ENCODE measurements around the gene SYNPO. TPM values are rescaled to one million over a fixed set of nuclear protein-coding genes. Genes with fewer than 3 reads are reported as not detected.

SYNPO gene
- total and polyA plus RNA-seq, 7 donors: 136 to 855 (median 628) TPM

DNA sequence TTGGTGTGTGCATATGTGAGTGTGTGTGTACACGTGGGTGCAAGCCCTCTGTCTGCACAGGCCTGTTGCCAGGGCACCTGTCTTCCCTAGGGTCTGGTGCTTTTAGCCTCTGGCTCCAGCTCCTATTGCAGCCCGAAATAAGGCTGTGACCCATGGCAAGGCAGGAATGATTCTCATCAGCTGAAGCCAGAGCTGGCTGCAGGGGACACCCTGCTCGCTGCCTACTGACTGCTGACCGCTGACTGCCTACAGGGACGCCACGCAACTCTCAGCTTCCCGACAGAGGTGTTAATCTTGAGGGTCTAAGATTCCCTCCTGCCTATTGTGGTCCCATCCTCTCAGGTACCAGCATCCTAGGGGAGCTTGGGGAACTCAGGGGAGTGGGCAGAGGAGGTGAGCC is 20.6 kb downstream of the SYNPO start, which contains the start of gene MYOZ3:
Gene MYOZ3 (plus strand): TSS at position 166 of the 400 bp plus-strand sequence. CDS start 1,691 bp downstream, outside the sequence.
- Histone ChIP-seq H3K27ac (peak within 1 kb of the TSS; percentile 95), H3K36me3 (ENCODE audit: insufficient read depth in 1 of 2, low read depth in 1 of 2) (no peaks in the 10 kb centered on the region), H3K27me3 (ENCODE audit: insufficient read depth in 3 of 3, low read length in 2 of 3) (no peaks in the 10 kb centered on the region), H3K4me1 (peaks cover 62% of the 10 kb centered on the region), H3K4me3 (peak within 1 kb of the TSS; percentile 59), H3K9me3 (no peaks in the 10 kb centered on the region)
- ATAC-seq (peak; percentile 72 to 75 (median 74)), DNase-seq (peak; percentile 63 to 92)
- TF ChIP-seq, protein P1, sequence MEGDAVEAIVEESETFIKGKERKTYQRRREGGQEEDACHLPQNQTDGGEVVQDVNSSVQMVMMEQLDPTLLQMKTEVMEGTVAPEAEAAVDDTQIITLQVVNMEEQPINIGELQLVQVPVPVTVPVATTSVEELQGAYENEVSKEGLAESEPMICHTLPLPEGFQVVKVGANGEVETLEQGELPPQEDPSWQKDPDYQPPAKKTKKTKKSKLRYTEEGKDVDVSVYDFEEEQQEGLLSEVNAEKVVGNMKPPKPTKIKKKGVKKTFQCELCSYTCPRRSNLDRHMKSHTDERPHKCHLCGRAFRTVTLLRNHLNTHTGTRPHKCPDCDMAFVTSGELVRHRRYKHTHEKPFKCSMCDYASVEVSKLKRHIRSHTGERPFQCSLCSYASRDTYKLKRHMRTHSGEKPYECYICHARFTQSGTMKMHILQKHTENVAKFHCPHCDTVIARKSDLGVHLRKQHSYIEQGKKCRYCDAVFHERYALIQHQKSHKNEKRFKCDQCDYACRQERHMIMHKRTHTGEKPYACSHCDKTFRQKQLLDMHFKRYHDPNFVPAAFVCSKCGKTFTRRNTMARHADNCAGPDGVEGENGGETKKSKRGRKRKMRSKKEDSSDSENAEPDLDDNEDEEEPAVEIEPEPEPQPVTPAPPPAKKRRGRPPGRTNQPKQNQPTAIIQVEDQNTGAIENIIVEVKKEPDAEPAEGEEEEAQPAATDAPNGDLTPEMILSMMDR (IDR thresholded peaks at IDR 0.05): no peak
- WGBS, 3 donors: 20 to 25% (median 23%) methylated on average over 7 of the region's 7 CpGs
- intact Hi-C loops (cut with DNase I): no loop called here

DNA sequence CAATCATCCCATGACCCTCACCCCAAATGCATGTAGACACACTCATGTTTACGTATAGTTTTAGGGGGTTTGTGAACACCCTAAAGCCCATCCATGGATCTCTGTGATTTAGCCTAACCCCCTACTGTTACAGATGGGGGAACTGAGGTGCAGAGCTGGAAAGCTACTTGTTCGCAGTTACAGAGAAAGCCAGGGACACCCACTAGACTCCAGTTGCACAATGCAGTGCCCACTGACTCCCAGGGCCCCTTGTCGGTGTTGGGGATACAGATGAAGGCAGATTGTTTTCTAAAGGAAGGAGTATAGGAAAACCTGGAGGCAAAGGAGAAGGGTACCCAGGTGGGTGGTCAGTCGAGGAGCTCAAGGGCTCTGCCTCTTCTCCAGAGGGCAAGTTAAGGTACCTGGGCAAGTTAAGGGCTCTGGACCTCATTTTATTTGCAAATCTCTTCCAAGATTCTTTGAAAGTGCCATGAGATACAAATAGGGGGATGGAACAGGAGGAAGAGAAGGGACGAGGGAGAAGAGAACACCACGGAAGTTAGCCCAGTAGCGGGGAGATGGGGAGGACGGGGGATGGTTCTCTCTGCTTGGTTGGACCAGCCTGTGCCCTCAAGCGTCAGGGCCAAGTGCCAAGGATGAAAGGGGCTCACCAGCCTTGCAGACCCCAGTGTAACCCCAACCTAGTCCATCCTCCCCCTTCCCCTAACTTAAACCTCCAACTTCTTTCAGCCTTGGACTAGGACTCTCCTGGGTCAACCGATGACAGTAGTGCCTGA is 21.5 kb downstream of the SYNPO start:
- intact Hi-C loops (cut with DNase I): no loop called here
- TF ChIP-seq, protein P1 (IDR thresholded peaks at IDR 0.05): no peak
- WGBS, 3 donors: 38 to 47% (median 46%) methylated on average over 10 of the region's 10 CpGs
- Histone ChIP-seq H3K27me3 (ENCODE audit: insufficient read depth in 3 of 3, low read length in 2 of 3) (no peaks in the 10 kb centered on the region), H3K4me3 (peak overlapping the region; percentile 59), H3K36me3 (ENCODE audit: insufficient read depth in 1 of 2, low read depth in 1 of 2) (no peaks in the 10 kb centered on the region), H3K9me3 (no peaks in the 10 kb centered on the region), H3K27ac (peak overlapping the region; percentile 95), H3K4me1 (peaks cover 60% of the 10 kb centered on the region)
- ATAC-seq (no peak), DNase-seq (no peak)

DNA sequence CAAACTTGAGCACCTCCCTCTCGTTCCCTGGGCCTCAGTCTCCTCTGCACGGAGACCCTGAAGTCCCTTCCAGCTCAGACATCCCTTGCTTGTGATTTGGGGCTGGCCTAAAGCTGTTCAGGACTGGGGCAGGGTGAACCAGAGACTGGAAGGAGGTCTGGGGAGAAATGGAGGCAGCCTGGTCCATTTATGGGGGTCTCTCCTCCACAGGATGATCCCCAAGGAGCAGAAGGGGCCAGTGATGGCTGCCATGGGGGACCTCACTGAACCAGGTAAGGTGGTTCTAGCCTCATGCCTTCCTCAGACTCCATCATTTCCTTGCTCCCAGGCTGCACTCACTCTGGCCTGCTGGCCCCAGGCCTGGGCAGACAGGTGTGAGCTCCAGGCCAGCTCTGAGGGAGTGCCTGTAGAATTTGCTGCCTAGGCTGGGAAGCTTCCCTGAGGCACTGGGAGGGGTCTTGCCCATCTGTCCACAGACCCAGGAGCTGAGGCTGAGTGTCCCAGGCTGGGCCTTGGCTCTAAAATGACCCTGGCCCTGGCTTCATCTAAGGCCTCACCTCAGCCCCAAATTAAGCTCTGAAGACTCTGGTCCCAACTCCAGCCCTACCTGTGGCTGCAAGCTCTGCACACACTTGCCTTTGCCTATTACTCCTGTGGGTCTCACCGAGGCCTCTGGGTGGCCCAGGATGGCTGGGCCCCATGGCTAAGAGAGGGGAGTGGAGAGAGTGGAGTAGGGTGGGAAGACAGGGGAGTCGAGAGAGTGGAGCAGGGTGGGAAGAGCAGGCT is 22.5 kb downstream of the SYNPO start:
- TF ChIP-seq, protein P1 (IDR thresholded peaks at IDR 0.05): no peak
- peaks cover 58% of the 10 kb centered on the region for H3K4me1 ChIP-seq
- 32 to 64% (median 38%) methylated on average over 4 of the region's 4 CpGs for WGBS, 3 donors

DNA sequence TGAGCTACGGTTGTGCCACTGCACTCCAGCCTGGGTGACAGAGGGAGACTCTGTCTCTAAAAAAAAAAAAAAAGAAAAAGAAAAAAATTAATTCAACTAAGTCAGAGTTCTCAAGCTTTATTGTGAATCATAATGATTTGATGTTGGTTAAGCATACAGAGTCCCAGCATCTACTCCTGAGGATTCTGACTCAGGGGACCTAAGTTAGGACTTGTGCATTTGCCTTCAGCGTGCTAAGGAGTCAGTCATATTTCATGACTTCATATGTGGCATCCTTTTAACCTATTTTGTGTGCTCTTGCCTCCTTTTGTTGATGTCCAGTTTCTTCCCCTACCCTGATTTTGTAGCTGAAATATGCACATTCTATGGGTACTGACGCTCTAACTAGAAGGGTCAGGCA is 23.5 kb downstream of the SYNPO start:
- Histone ChIP-seq H3K27me3 (ENCODE audit: insufficient read depth in 3 of 3, low read length in 2 of 3) (no peaks in the 10 kb centered on the region), H3K9me3 (no peaks in the 10 kb centered on the region), H3K27ac (peak overlapping the region; percentile 95), H3K4me3 (no peak overlapping the region), H3K36me3 (ENCODE audit: insufficient read depth in 1 of 2, low read depth in 1 of 2) (no peaks in the 10 kb centered on the region), H3K4me1 (peaks cover 50% of the 10 kb centered on the region)
- TF ChIP-seq, protein P1 (IDR thresholded peaks at IDR 0.05): no peak
- DNase-seq (no peak), ATAC-seq (no peak)
- 49 to 73% (median 55%) methylated on average over 3 of the region's 3 CpGs for WGBS, 3 donors
- intact Hi-C loops (cut with DNase I): no loop called here

More for the DNA sequence above, 22.5 kb downstream of the SYNPO start:
- DNase-seq: peak in 1 of 2 donors; percentile 51
- Histone ChIP-seq H3K9me3 (no peaks in the 10 kb centered on the region), H3K27me3 (ENCODE audit: insufficient read depth in 3 of 3, low read length in 2 of 3) (no peaks in the 10 kb centered on the region), H3K27ac (peak overlapping the region; percentile 95), H3K36me3 (ENCODE audit: insufficient read depth in 1 of 2, low read depth in 1 of 2) (no peaks in the 10 kb centered on the region), H3K4me3 (peak overlapping the region; percentile 59)
- intact Hi-C loops (cut with DNase I): no loop called here
- peak in 2 of 4 donors; percentile 15 to 36 for ATAC-seq
